IMR-90 (cell line): ENCODE results near the gene MYOM1. TPM values are rescaled to one million over a fixed set of nuclear protein-coding genes. Genes with fewer than 3 reads are reported as not detected.

Source experiments
- ATAC-seq: fragments of 200-7000 bp; cut with Tn5 transposase; 2 replicates; pipeline ENCODE4 v1.9.1; 2020; ENCODE audit warnings: low read depth, mild to moderate bottlenecking, moderate library complexity
- BruUV-seq: library from RNA; stranded (reverse); fragments of 400-500 nt; replicated peaks from 2 replicates; lab custom pipeline; 2021; lab: Mats Ljungman, UMichigan
- CTCF ChIA-PET: fragments of 300-600 bp; formaldehyde crosslinking; extraction: SDS; loops from one replicate; lab custom pipeline; 2021; ENCODE audit warnings: antibody characterized with exemption; lab: Yijun Ruan, JAX
- POLR2A ChIA-PET: fragments of 300-600 bp; sonication (Branson Sonifier 250); formaldehyde crosslinking; loops from one replicate; lab custom pipeline; 2022; ENCODE audit warnings: antibody characterized with exemption; ENCODE audit not compliant: unreplicated experiment; lab: Charles Lee
- DNase-seq: peaks from one replicate; pipeline ENCODE4 v3.0.0; 2013
- H2AFZ ChIP-seq: replicated peaks from 2 replicates; pipeline ENCODE3; 2013; ENCODE audit warnings: low read length, mild to moderate bottlenecking; ENCODE audit not compliant: poor library complexity
- H2AK5ac ChIP-seq: 2 replicates; pipeline ENCODE4 v1.6.1; 2013; ENCODE audit warnings: low read depth, low read length, inconsistent platforms
- H2AK9ac ChIP-seq: replicated peaks from 2 replicates; pipeline ENCODE3; 2013; ENCODE audit warnings: mild to moderate bottlenecking, low read depth, low read length, moderate library complexity; ENCODE audit not compliant: poor library complexity
- H2BK120ac ChIP-seq: 2 replicates; pipeline ENCODE4 v1.6.1; 2013; ENCODE audit warnings: low read depth, low read length, inconsistent platforms
- H2BK15ac ChIP-seq: 3 replicates; pipeline ENCODE4 v1.6.1; 2013; ENCODE audit warnings: low read depth, low read length, inconsistent platforms
- H2BK20ac ChIP-seq: 2 replicates; pipeline ENCODE4 v1.6.1; 2013; ENCODE audit warnings: low read depth, mild to moderate bottlenecking, inconsistent platforms, low read length, moderate library complexity
- H2BK5ac ChIP-seq: 2 replicates; pipeline ENCODE4 v1.6.1; 2013; ENCODE audit warnings: mild to moderate bottlenecking, low read depth, low read length, inconsistent platforms; ENCODE audit not compliant: poor library complexity, severe bottlenecking
- H3K14ac ChIP-seq: replicated peaks from 2 replicates; pipeline ENCODE4 v1.6.1; 2013; ENCODE audit warnings: low read depth, low read length, inconsistent platforms
- H3K18ac ChIP-seq: 2 replicates; pipeline ENCODE4 v1.6.1; 2013; ENCODE audit warnings: low read depth, low read length, control low read depth
- H3K23ac ChIP-seq: 2 replicates; pipeline ENCODE4 v1.6.1; 2013; ENCODE audit warnings: low read depth, low read length, inconsistent platforms
- H3K27ac ChIP-seq: 2 replicates; pipeline ENCODE4 v1.5.1; 2013; ENCODE audit warnings: mild to moderate bottlenecking, control low read depth, low read length; ENCODE audit not compliant: insufficient read depth
- H3K27me3 ChIP-seq: 2 replicates; pipeline ENCODE4 v1.6.1; 2013; ENCODE audit warnings: low read length; ENCODE audit not compliant: control insufficient read depth, insufficient read depth
- H3K36me3 ChIP-seq: 2 replicates; pipeline ENCODE4 v1.6.1; 2013; ENCODE audit warnings: low read length, mixed read lengths; ENCODE audit not compliant: control insufficient read depth, insufficient read depth
- H3K4ac ChIP-seq: 2 replicates; pipeline ENCODE4 v1.6.1; 2013; ENCODE audit warnings: low read depth, low read length, inconsistent platforms
- H3K4me1 ChIP-seq: 2 replicates; pipeline ENCODE4 v1.6.1; 2013; ENCODE audit warnings: low read length, mixed read lengths; ENCODE audit not compliant: control insufficient read depth, insufficient read depth
- H3K4me2 ChIP-seq: 2 replicates; pipeline ENCODE4 v1.6.1; 2013; ENCODE audit warnings: low read depth, mild to moderate bottlenecking, control low read depth, low read length, moderate library complexity
- H3K4me3 ChIP-seq: 2 replicates; pipeline ENCODE4 v1.5.1; 2013; ENCODE audit warnings: low read depth, mild to moderate bottlenecking, control low read depth, low read length, moderate library complexity; ENCODE audit not compliant: insufficient read depth
- H3K56ac ChIP-seq: 2 replicates; pipeline ENCODE4 v1.6.1; 2013; ENCODE audit warnings: low read length, inconsistent platforms; ENCODE audit not compliant: insufficient read depth; ENCODE audit errors: extremely low read depth
- H3K79me1 ChIP-seq, 2 experiments: 2 replicates each; pipeline ENCODE4 v1.6.1; 2013; ENCODE audit warnings: low read length in 2 of 2, inconsistent platforms in 1 of 2, low read depth in 1 of 2
- H3K9ac ChIP-seq: 2 replicates; pipeline ENCODE4 v1.6.1; 2013; ENCODE audit warnings: low read depth, low read length, control low read depth
- H3K9me1 ChIP-seq: 2 replicates; pipeline ENCODE4 v1.6.1; 2013; ENCODE audit warnings: low read length, inconsistent platforms; ENCODE audit not compliant: insufficient read depth
- H3K9me3 ChIP-seq: 2 replicates; pipeline ENCODE4 v1.6.1; 2013; ENCODE audit warnings: low read length; ENCODE audit not compliant: control insufficient read depth, insufficient read depth
- H4K20me1 ChIP-seq: 2 replicates; pipeline ENCODE4 v1.6.1; 2013; ENCODE audit warnings: low read length, inconsistent platforms; ENCODE audit not compliant: insufficient read depth
- H4K5ac ChIP-seq: 2 replicates; pipeline ENCODE4 v1.6.1; 2013; ENCODE audit warnings: mild to moderate bottlenecking, low read depth, low read length, control low read depth
- H4K8ac ChIP-seq, 2 experiments: 2 replicates each; pipeline ENCODE4 v1.6.1; 2013; ENCODE audit warnings: low read depth in 2 of 2, low read length in 2 of 2, control low read depth in 1 of 2, inconsistent platforms in 1 of 2
- H4K91ac ChIP-seq: 2 replicates; pipeline ENCODE4 v1.6.1; 2013; ENCODE audit warnings: low read depth, low read length, inconsistent platforms; ENCODE audit not compliant: insufficient read depth
- BHLHE40 ChIP-seq: fragments of 150-350 bp; IDR thresholded peaks from 2 replicates; pipeline ENCODE4 v1.6.1; 2016; ENCODE audit warnings: mild to moderate bottlenecking, low read depth, low read length
- CEBPB ChIP-seq: IDR thresholded peaks from 2 replicates; pipeline ENCODE4 v1.6.1; 2012; ENCODE audit warnings: low read depth, low read length, improper control_type of control experiment
- CHD1 ChIP-seq: IDR thresholded peaks from 2 replicates; pipeline ENCODE4 v1.6.1; 2012; ENCODE audit warnings: low read depth, low read length, improper control_type of control experiment
- CTCF ChIP-seq: conservative IDR thresholded peaks from 2 replicates; pipeline ENCODE4 v1.5.1; 2012; ENCODE audit warnings: mild to moderate bottlenecking, low read depth, low read length, improper control_type of control experiment
- FOS ChIP-seq: fragments of 150-350 bp; IDR thresholded peaks from 2 replicates; pipeline ENCODE4 v1.6.1; 2016; ENCODE audit warnings: low read depth, low read length
- MAFK ChIP-seq: IDR thresholded peaks from 2 replicates; pipeline ENCODE4 v1.6.1; 2012; ENCODE audit warnings: low read depth, low read length, improper control_type of control experiment
- MXI1 ChIP-seq: IDR thresholded peaks from 2 replicates; pipeline ENCODE4 v1.6.1; 2012; ENCODE audit warnings: low read depth, mild to moderate bottlenecking, low read length, moderate library complexity, borderline replicate concordance
- NFE2L2 ChIP-seq: fragments of 150-350 bp; IDR thresholded peaks from 2 replicates; pipeline ENCODE4 v1.6.1; 2016; ENCODE audit warnings: low read depth, mild to moderate bottlenecking, low read length
- RCOR1 ChIP-seq: IDR thresholded peaks from 2 replicates; pipeline ENCODE4 v1.6.1; 2012; ENCODE audit warnings: mild to moderate bottlenecking, low read length, improper control_type of control experiment; ENCODE audit not compliant: insufficient replicate concordance
- RFX5 ChIP-seq: IDR thresholded peaks from 2 replicates; pipeline ENCODE4 v1.8.0; 2012; ENCODE audit warnings: low read depth, mild to moderate bottlenecking, low read length, moderate library complexity
- USF2 ChIP-seq: fragments of 150-350 bp; IDR thresholded peaks from 2 replicates; pipeline ENCODE4 v1.6.1; 2017; ENCODE audit warnings: mild to moderate bottlenecking, antibody characterized with exemption, low read length, low read depth
- WGBS, 2 experiments: methylation state at CpG; one replicate each; pipeline versions ENCODE4 v1.1.5 to v1.1.7; 2013; ENCODE audit warnings: missing lambda C conversion rate in 2 of 2; ENCODE audit not compliant: insufficient read length in 1 of 2; ENCODE audit errors: extremely low coverage in 2 of 2; 5-methylcytosine and 5-hydroxymethylcytosine counted together
- dilution Hi-C: fragments of 300-500 bp; cut with HindIII; formaldehyde crosslinking; loops from one replicate; pipeline ENCODE4 v1.14.3; 2018; ENCODE audit warnings: low sequenced_read_pairs; ENCODE audit not compliant: unreplicated experiment
- in situ Hi-C: fragments of 300-500 bp; cut with MboI; formaldehyde crosslinking; loops from 3 replicates; pipeline ENCODE4 v1.14.3; 2019; ENCODE audit warnings: low sequenced_read_pairs, inconsistent platforms, mixed read lengths
- intact Hi-C: fragments of 100-400 bp; cut with micrococcal nuclease; formaldehyde crosslinking; loops from 2 replicates; pipeline ENCODE4 v1.10.0; 2022
- polyA plus RNA-seq, 3 experiments: library from polyadenylated mRNA; depleted of rRNA; stranded (reverse); fragments of >200 nt; gene quantifications; 2 replicates each; pipeline ENCODE4 v1.2.3, GENCODE V29; 2012; ENCODE audit warnings: low replicate concordance in 1 of 3
- total RNA-seq: library from RNA; depleted of rRNA; stranded (reverse); fragments of >200 nt; gene quantifications from 2 replicates; pipeline ENCODE4 v1.2.3, GENCODE V29; 2012

MYOM1 gene
- total and polyA plus RNA-seq, 2 of the 4 experiments (the other 2 are of a cell fraction) = under 0.01 to 0.10 TPM

GRCh38 chr18:3092727-3093126 lies 127.0 kb downstream of the MYOM1 start:
- intact Hi-C loops = no loop called here
- Histone ChIP-seq H3K56ac (no peak overlapping the region), H2AFZ (peak overlapping the region; percentile 13), H3K9me1 (peaks cover 11% of the 10 kb centered on the region), H3K4me1 (peaks cover 3% of the 10 kb centered on the region; the same call in 1 of the 2 replicates), H3K9ac (no peak overlapping the region), H3K14ac (peak overlapping the region; percentile 68; the same call in 1 of the 2 replicates), H3K27me3 (no peaks in the 10 kb centered on the region), H3K36me3 (no peaks in the 10 kb centered on the region), H4K20me1 (no peaks in the 10 kb centered on the region), H2BK5ac (no peak overlapping the region), H2BK15ac (no peak overlapping the region), H3K23ac (0 out of 2 replicates have a peak overlapping the region, but pooled peaks have one; percentile 64), H2AK9ac (peak overlapping the region; percentile 15), H2BK120ac (no peak overlapping the region), H2AK5ac (no peak overlapping the region), H3K27ac (no peak overlapping the region), H3K9me3 (no peaks in the 10 kb centered on the region), H3K4me2 (no peak overlapping the region), H3K4me3 (no peak overlapping the region), H3K79me1 (no peaks in the 10 kb centered on the region), H4K91ac (no peak overlapping the region), H3K4ac (no peak overlapping the region), H4K5ac (no peak overlapping the region), H4K8ac (no peak overlapping the region), H3K18ac (0 out of 2 replicates have a peak overlapping the region, but pooled peaks have one; percentile 21), H2BK20ac (no peak overlapping the region)
- dilution Hi-C loops = no loop called here
- CTCF ChIA-PET = no interaction called here
- no peak for ATAC-seq
- DNase-seq = no peak
- in situ Hi-C loops = no loop called here
- POLR2A ChIA-PET = no interaction called here
- no peak for TF ChIP-seq CEBPB
- TF ChIP-seq MXI1 = no peak
- no peak for TF ChIP-seq USF2
- TF ChIP-seq RFX5 = no peak
- no peak for TF ChIP-seq BHLHE40
- TF ChIP-seq CTCF = no peak
- TF ChIP-seq RCOR1 = no peak
- TF ChIP-seq CHD1 = no peak
- no peak for TF ChIP-seq NFE2L2
- TF ChIP-seq FOS = no peak
- TF ChIP-seq MAFK = no peak
- no TSS peak for BruUV-seq
- WGBS, 2 experiments = no CpG with 5 or more reads among the region's 7 CpGs
